ENCODE measurements around the gene FAM25A.

DNA sequence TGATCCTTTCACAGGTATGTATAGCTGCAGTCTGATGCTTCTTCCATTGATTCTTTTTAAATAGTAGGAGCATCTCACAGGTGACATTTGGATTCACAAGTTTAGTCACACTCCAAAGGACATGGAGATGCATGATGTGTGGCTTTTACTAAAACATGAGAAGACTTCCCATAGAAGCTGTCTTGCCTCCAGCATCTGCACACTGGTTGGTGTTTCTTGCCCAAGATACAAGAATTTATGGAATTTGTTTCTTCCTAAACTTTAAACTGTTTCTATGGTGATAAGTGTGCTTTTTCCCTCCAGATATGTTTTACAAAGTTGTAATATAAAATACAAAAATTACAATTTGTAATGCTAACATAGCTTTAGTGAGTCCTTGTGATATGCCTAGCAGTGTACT, 27.6 kb upstream of the FAM25A start:
- TF ChIP-seq, protein P1, sequence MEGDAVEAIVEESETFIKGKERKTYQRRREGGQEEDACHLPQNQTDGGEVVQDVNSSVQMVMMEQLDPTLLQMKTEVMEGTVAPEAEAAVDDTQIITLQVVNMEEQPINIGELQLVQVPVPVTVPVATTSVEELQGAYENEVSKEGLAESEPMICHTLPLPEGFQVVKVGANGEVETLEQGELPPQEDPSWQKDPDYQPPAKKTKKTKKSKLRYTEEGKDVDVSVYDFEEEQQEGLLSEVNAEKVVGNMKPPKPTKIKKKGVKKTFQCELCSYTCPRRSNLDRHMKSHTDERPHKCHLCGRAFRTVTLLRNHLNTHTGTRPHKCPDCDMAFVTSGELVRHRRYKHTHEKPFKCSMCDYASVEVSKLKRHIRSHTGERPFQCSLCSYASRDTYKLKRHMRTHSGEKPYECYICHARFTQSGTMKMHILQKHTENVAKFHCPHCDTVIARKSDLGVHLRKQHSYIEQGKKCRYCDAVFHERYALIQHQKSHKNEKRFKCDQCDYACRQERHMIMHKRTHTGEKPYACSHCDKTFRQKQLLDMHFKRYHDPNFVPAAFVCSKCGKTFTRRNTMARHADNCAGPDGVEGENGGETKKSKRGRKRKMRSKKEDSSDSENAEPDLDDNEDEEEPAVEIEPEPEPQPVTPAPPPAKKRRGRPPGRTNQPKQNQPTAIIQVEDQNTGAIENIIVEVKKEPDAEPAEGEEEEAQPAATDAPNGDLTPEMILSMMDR (conservative IDR thresholded peaks at IDR 0.05) = no peak
- no peak for TF ChIP-seq EZH2 (IDR thresholded peaks at IDR 0.05; ENCODE audit: low read depth)
